Adrenal gland (tissue), 12 donors: Measurements from ENCODE around the gene ZNF837. TPM values are rescaled to one million over a fixed set of nuclear protein-coding genes. Genes with fewer than 3 reads are reported as not detected.

Experiments used
- DNase-seq, 7 donors: peaks; one replicate each; pipeline ENCODE4 v3.0.0-alpha.2; 2019 to 2020
- H3K27ac ChIP-seq, 5 donors: fragments of 200-600 bp; sonication (generic) in 4 of 5; 1 replicate in 3 of 5; 2 replicates in 2 of 5; pipeline versions ENCODE4 v1.5.1 to v1.8.0; 2016 to 2020; ENCODE audit warnings: mild to moderate bottlenecking in 1 of 5
- H3K27me3 ChIP-seq: fragments of 200-600 bp; 2 replicates; pipeline ENCODE4 v1.8.0; 2021
- H3K36me3 ChIP-seq, 2 donors: fragments of 200-600 bp; replicated peaks in 1 of 2; 1 replicate in 1 of 2; 2 replicates in 1 of 2; pipeline versions ENCODE4 v1.5.1 to v1.8.0; 2018 to 2022
- H3K4me1 ChIP-seq, 2 donors: fragments of 200-600 bp; replicated peaks in 1 of 2; 1 replicate in 1 of 2; 2 replicates in 1 of 2; pipeline versions ENCODE4 v1.5.1 to v1.8.0; 2018 to 2021
- H3K4me3 ChIP-seq, 4 donors: fragments of 200-600 bp; sonication (generic) in 3 of 4; one replicate each; pipeline ENCODE4 v1.5.1; 2016 to 2018
- H3K9me3 ChIP-seq, 3 donors: fragments of 200-600 bp; sonication (generic) in 1 of 3; replicated peaks in 1 of 3; 1 replicate in 2 of 3; 2 replicates in 1 of 3; pipeline versions ENCODE4 v1.5.1 to v1.8.0; 2016 to 2021
- POLR2A ChIP-seq, 2 donors: fragments of 450-650 bp; IDR thresholded peaks; one replicate each; pipeline ENCODE4 v1.6.1; 2017; ENCODE audit warnings: antibody characterized with exemption in 2 of 2, mild to moderate bottlenecking in 2 of 2, moderate library complexity in 1 of 2
- WGBS, 4 donors: extraction: QIAGEN DNeasy Blood & Tissue Kit in 2 of 4; methylation state at CpG; one replicate each; pipeline versions ENCODE4 v1.1.5 to v1.1.7; 2013 to 2017; 5-methylcytosine and 5-hydroxymethylcytosine counted together
- intact Hi-C, 2 donors: fragments of 100-400 bp; cut with DNase I; formaldehyde crosslinking; loops; one replicate each; pipeline versions ENCODE4 v1.14.1 to v1.15.0; 2022 to 2023
- polyA plus RNA-seq, 3 donors: library from polyadenylated mRNA; stranded (reverse); fragments of 200-250 nt in 2 of 3; fragments of 350-450 nt in 1 of 3; fragmentation: Illumina TruSeq in 1 of 3; extraction: RNeasy Lipid Tissue Mini Kit (QIAGEN cat#74804) in 1 of 3; gene quantifications; one replicate each; pipeline ENCODE4 v1.2.3, GENCODE V29; 2013 to 2014
- total RNA-seq, 9 donors: library from RNA; depleted of rRNA in 4 of 9; stranded (reverse); fragments of >200 nt in 4 of 9; fragments of 120-200 nt in 1 of 9; fragmentation: NEBNext Ultra II Directional in 1 of 9; extraction: Animal tissue kit (Norgen Biotek cat#: 25700) in 1 of 9; gene quantifications; one replicate each; pipeline versions ENCODE4 v1.1.0 to v1.2.4, GENCODE V29; 2013 to 2023
- TF ChIP-seq, protein P1 (sequence below), 6 experiments: fragments of 450-650 bp in 4 of 6; fragments of 200-600 bp in 2 of 6; sonication (generic) in 1 of 6; IDR thresholded peaks; 1 replicate in 5 of 6; 2 replicates in 1 of 6; pipeline versions ENCODE4 v1.5.1 to v1.8.0; 2016 to 2021; ENCODE audit warnings: antibody characterized with exemption in 6 of 6, mild to moderate bottlenecking in 2 of 6, moderate library complexity in 1 of 6
- donor health status: healthy with polysubstance abuse.
- donor health status: Bipolar disorder and iron deficiency.
- donor health status: DM: yes; HTN: yes; CAD: no.
- donor health status: DM: no; HTN: no; CAD: no.
- donor health status: DM: no; HTN: no; CAD: no.
- donor health status: DM: yes; HTN: yes; CAD: no.

ZNF837 gene
- total and polyA plus RNA-seq, 12 donors, result 0.09 to 10.5 (median 4.6) TPM

GRCh38 chr19:58336216-58336615, 44.6 kb downstream of the ZNF837 start:
- intact Hi-C loops, result no loop called here
- Histone ChIP-seq H3K27me3 (no peaks in the 10 kb centered on the region), H3K4me3 (no peak overlapping the region), H3K4me1 (no peaks in the 10 kb centered on the region), H3K9me3 (no peaks in the 10 kb centered on the region), H3K36me3 (peaks cover 0 to 31% of the 10 kb centered on the region in 2 donors), H3K27ac (no peak overlapping the region)
- 83 to 100% (median 100%) methylated on average over 1 of the region's 1 CpG for WGBS, 4 donors
- TF ChIP-seq, protein P1, sequence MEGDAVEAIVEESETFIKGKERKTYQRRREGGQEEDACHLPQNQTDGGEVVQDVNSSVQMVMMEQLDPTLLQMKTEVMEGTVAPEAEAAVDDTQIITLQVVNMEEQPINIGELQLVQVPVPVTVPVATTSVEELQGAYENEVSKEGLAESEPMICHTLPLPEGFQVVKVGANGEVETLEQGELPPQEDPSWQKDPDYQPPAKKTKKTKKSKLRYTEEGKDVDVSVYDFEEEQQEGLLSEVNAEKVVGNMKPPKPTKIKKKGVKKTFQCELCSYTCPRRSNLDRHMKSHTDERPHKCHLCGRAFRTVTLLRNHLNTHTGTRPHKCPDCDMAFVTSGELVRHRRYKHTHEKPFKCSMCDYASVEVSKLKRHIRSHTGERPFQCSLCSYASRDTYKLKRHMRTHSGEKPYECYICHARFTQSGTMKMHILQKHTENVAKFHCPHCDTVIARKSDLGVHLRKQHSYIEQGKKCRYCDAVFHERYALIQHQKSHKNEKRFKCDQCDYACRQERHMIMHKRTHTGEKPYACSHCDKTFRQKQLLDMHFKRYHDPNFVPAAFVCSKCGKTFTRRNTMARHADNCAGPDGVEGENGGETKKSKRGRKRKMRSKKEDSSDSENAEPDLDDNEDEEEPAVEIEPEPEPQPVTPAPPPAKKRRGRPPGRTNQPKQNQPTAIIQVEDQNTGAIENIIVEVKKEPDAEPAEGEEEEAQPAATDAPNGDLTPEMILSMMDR (IDR thresholded peaks at IDR 0.05), result no peak
- TF ChIP-seq POLR2A (IDR thresholded peaks at IDR 0.05), result no peak
- no peak for DNase-seq

DNA sequence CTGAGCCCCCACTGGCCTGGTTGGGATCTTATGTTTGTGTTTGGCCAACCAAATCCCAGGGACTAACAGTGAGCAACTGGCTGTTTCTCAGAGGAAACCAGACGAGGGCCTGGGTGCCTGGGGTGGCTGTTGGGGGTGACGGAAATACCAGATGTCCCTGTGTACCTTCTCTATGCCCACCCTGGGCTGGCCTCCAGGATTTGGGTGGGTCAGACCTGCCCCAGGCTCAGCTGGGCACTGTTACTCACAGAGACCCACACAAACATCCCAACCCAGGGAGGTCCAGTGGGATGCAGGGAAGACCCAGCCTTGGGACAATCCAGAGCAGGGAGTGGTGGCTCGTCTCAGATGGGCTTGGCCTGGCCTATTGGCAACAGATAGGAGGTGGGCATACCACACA, 45.2 kb downstream of the ZNF837 start:
- 86 to 100% (median 87%) methylated on average over 2 to 3 of the region's 3 CpGs for WGBS, 4 donors
- H3K36me3 ChIP-seq, result peaks cover 0 to 31% of the 10 kb centered on the region in 2 donors
- H3K27ac ChIP-seq, result no peak overlapping the region
- intact Hi-C loops, result no loop called here
- H3K27me3 ChIP-seq, result no peaks in the 10 kb centered on the region
- no peaks in the 10 kb centered on the region for H3K9me3 ChIP-seq
- no peak overlapping the region for H3K4me3 ChIP-seq
- DNase-seq, result no peak
- no peaks in the 10 kb centered on the region for H3K4me1 ChIP-seq
- TF ChIP-seq POLR2A (IDR thresholded peaks at IDR 0.05), result no peak
- TF ChIP-seq, protein P1 (IDR thresholded peaks at IDR 0.05), result no peak

DNA sequence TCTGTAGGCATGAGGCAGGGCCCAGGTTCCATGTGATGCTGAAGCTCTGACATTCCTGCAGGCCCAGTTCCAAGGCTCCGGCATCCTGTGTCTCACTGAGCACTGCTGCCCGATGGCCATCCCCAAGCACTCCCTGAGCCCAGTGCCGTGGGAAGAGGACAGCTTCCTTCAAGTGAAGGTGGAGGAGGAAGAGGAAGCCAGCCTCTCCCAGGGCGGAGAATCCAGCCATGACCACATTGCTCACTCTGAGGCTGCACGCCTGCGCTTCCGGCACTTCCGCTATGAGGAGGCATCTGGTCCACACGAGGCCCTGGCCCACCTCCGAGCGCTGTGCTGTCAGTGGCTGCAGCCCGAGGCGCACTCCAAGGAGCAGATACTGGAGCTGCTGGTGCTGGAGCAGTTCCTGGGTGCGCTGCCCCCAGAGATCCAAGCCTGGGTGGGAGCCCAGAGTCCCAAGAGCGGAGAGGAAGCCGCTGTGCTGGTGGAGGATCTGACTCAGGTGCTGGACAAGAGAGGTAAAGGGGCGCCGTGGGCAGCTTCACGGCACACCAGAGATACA, 46.1 kb downstream of the ZNF837 start:
- intact Hi-C loops, result no loop called here
- WGBS, 4 donors, result 95 to 100% (median 96%) methylated on average over 5 to 19 of the region's 19 CpGs
- no peak for DNase-seq
- H3K36me3 ChIP-seq, result peaks cover 0 to 31% of the 10 kb centered on the region in 2 donors
- H3K27ac ChIP-seq, result no peak overlapping the region
- TF ChIP-seq POLR2A (IDR thresholded peaks at IDR 0.05), result no peak
- TF ChIP-seq, protein P1 (IDR thresholded peaks at IDR 0.05), result no peak
- H3K9me3 ChIP-seq, result no peaks in the 10 kb centered on the region
- no peak overlapping the region for H3K4me3 ChIP-seq
- no peaks in the 10 kb centered on the region for H3K4me1 ChIP-seq
- no peaks in the 10 kb centered on the region for H3K27me3 ChIP-seq

GRCh38 chr19:58332697-58333096, 48.1 kb downstream of the ZNF837 start:
- H3K9me3 ChIP-seq, result no peaks in the 10 kb centered on the region
- TF ChIP-seq POLR2A (IDR thresholded peaks at IDR 0.05), result no peak
- no peak overlapping the region for H3K27ac ChIP-seq
- peaks cover 0 to 21% of the 10 kb centered on the region in 2 donors for H3K36me3 ChIP-seq
- WGBS, 4 donors, result 89 to 100% (median 91%) methylated on average over 1 of the region's 1 CpG
- intact Hi-C loops, result no loop called here
- DNase-seq, result no peak
- no peaks in the 10 kb centered on the region for H3K27me3 ChIP-seq
- H3K4me3 ChIP-seq, result no peak overlapping the region
- H3K4me1 ChIP-seq, result peaks cover 0 to 7% of the 10 kb centered on the region in 2 donors

DNA sequence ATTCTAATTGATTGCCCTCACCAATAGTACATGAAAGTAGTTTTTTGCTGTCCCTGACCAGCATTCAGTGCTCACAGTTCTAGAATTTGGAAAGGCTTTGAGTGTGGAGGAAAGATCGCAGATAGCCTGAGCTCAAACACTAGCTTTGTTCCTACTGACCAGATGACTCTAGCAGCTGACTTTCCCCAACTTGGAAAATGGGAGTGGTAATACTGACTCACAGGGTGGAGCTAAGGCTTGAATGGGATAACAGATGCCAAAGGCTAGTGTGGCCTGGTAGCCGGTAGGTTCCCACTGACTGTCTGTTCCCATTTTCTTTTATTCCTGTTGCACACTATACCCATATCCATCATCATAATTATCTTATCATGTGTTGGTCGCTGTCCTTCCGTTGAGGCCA, 50.4 kb downstream of the ZNF837 start:
- WGBS, 4 donors, result 68 to 89% (median 89%) methylated on average over 4 of the region's 4 CpGs
- intact Hi-C loops, result no loop called here
- peak in 2 of 7 donors; percentile 25 to 33 for DNase-seq

More for the DNA sequence above, 50.4 kb downstream of the ZNF837 start:
- peaks cover 0 to 9% of the 10 kb centered on the region in 2 donors for H3K36me3 ChIP-seq
- no peak for TF ChIP-seq POLR2A (IDR thresholded peaks at IDR 0.05)
- TF ChIP-seq, protein P1 (IDR thresholded peaks at IDR 0.05), result no peak
- H3K9me3 ChIP-seq, result no peaks in the 10 kb centered on the region
- H3K27ac ChIP-seq, result peak overlapping the region in 1 of 5 donors; percentile 5
- peaks cover 0 to 20% of the 10 kb centered on the region in 2 donors for H3K4me1 ChIP-seq
- no peak overlapping the region for H3K4me3 ChIP-seq
- H3K27me3 ChIP-seq, result no peaks in the 10 kb centered on the region
